ENCODE results near the gene AIPL1.

Gene AIPL1

GRCh38 chr17:6415616-6416015 is 19.3 kb downstream of the AIPL1 start:
- DNase-seq (ENCODE audit: low spot score), result no peak

DNA sequence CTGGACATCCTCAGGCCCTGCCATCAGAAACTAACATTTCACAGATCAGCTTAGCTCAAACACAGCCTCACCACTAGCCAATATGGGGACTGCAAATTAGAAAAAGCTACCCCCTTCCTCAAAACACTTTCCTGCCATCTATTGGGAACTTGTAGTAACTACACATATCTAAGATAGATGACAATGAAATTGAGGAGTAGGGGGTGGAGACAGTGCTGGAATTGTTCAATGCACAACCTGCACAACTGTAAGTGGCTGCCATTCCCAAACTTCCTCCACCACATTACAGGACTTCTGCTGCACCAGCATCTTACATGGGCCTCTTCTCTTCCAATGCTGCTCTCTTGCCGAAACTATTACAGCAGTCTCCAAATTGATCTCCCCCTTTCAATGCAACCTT is 21.9 kb downstream of the AIPL1 start:
- no peak for DNase-seq (ENCODE audit: low spot score)

DNA sequence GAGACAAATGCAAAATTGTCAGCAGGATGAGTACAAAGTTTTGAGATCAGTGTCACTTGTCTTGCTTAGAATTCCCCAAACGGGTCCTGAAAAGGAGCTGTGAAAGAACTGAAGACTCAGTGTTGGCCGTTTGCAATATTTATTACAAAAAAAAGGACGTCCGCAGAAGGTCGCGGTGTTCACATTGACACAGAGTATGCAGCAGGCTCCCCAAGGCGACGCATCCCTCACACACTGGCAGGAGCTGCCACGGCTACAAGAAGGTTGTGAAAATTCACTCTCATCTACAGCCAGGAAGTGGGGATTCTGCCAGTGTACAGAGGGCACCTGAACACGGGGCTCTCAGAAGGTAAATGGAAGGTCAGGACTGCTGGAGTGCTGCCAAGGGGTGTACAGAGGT is 26.2 kb downstream of the AIPL1 start:
- DNase-seq (ENCODE audit: low spot score), result no peak

- no peak for DNase-seq (ENCODE audit: low spot score)
Measured at GRCh38 chr17:6408276-6408675, 26.6 kb downstream of the AIPL1 start.

DNA sequence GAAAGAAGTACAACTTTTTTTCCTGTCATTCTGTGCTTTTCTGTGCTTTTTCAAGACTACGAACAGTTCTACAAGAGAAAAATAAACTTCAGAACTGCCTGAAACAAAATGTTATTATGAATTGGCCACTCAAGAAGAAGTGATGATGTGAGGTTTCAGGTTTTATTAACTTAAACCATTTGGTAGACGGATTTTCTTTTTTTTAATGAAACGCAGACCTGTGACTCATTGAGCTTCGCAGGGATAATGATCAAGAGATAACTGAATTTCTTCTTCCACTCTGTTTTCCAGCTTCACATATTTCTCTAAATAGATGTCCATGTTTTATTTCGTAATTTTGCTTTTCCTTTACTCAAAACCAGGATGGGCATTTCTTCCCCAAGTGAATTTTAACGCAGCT is 32.7 kb downstream of the AIPL1 start:
- no peak for DNase-seq (ENCODE audit: low spot score)

- DNase-seq (ENCODE audit: low spot score), result no peak
Measured at GRCh38 chr17:6398955-6399354, 36.0 kb downstream of the AIPL1 start.

- DNase-seq (ENCODE audit: low spot score), result no peak
Measured at GRCh38 chr17:6394055-6394606, 40.8 kb downstream of the AIPL1 start.

GRCh38 chr17:6393351-6393952 is 41.5 kb downstream of the AIPL1 start:
- DNase-seq (ENCODE audit: low spot score), result no peak

DNA sequence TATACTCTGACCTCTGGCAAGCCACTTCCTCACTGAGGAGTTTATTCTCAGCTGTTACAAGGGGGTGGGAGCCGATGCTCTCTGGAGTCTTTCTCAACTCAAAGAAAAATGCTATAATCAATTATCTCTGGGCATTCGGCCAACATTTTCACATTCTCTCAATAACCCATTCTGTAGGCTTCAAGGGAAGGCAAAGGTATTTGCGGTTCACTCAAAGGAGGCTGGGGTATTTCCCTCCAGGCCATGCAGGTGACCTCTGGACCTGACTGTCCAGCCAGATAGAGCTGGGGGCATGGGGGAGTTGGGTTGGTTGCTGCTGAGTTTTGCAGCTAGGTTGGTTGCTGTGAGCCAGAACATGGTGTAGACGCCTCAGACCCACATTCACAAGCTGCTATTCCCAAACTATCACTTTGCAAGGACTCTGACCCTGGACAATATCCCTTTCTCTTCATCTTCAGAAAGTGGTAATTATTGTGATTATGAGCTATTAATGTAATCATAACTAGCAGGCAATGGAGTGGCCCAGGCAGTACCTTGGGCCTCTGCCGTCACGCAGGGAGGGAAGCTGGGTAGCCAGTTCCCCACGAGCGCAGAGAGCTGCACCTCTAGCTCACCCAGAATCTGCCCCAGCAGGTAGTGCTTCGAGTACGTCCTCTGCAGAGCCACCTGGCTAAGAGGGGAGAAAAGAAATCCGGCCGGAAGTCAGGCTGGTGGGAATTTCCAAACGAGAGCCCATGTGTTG is 42.1 kb downstream of the AIPL1 start:
- DNase-seq (ENCODE audit: low spot score), result no peak

- DNase-seq (ENCODE audit: low spot score), result no peak
Measured at GRCh38 chr17:6388416-6388815, 46.5 kb downstream of the AIPL1 start.

GRCh38 chr17:6387858-6388257 is 47.1 kb downstream of the AIPL1 start:
- no peak for DNase-seq (ENCODE audit: low spot score)

DNA sequence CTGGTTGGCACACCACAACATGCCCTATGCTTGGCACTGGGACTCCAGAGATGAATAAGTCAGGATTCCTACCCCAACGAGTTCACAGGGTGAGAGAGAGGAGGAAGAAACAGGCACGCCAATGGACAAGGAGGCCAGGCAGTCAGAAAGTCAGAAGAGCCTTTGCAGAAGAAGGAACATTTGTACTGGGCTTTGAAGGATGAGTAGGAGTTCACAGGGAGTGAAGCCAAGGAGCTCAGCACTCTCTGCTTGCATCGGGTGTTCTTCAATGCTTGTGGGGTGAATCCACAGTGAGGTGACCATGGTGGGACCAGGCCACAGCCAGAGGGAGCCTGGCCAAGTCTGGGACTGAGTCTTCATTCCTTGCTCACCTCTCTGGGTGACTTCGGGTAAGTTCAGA is 47.5 kb downstream of the AIPL1 start:
- no peak for DNase-seq (ENCODE audit: low spot score)

GRCh38 chr17:6386041-6386630 is 48.8 kb downstream of the AIPL1 start:
- DNase-seq (ENCODE audit: low spot score), result no peak

DNA sequence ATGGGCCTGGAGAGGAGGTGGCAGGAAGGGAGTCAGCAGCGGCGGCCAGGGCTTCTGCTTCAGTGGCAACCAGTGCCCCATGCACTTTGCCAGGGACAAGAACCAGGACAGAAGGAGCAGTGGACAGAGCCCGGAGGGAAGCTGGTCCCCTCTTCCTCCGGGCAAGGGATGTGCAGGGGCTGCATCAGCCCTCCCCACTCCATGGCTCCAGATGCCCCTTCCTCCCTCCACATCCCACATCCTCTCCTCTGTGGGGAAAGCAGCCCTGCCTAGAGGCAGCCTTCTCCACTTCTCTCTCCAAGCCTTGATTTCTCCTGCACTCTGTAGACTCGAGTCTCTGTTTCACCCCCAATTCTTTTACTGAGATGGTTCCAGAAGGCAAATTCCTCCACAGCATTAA is 50.4 kb downstream of the AIPL1 start:
- DNase-seq (ENCODE audit: low spot score), result no peak

- no peak for DNase-seq (ENCODE audit: low spot score)
Measured at GRCh38 chr17:6381526-6382465, 53.1 kb downstream of the AIPL1 start.

- no peak for DNase-seq (ENCODE audit: low spot score)
Measured at GRCh38 chr17:6380915-6381438, 53.9 kb downstream of the AIPL1 start.

DNA sequence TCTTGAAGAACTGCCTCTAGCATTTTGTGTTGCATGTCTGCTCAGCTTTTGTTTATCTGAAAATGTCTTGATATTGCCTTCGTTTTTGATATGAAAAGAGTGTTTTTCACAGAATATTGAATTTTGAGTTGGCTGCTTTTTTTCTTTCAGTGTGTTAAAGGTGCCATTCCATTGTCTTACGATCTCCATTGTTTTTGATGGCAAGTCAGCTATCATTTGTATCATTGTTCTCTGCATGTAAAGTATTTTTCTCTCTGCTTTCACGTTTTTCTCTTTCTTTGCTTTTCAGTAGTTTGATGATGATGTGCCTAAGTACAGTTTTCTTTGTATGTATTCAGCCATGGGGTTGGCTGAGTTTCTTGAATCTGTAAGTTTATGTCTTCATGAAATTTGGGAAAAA is 57.0 kb downstream of the AIPL1 start:
- no peak for DNase-seq (ENCODE audit: low spot score)

DNA sequence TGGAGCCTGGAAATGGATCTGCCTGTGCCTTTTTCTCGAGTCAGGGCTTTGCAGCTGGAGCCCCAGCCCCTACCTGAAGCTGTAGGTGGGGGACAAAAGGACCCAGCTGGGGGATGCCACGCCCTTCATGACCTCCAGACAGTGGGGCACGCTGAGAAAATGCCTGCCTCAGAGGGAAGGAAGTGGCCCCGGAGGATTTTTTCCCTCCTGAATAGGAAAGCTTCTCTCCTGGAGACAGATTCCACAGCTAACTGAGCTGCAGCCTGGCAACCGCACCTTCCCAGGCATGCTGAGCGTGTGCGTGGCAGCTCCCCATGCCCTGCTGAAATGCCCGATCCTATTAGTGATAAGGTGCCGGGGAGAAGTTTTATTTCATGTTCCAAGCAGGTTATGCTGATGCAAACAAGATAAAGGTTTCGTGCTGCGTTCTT is 58.0 kb downstream of the AIPL1 start:
- no peak for DNase-seq (ENCODE audit: low spot score)

GRCh38 chr17:6374761-6375312 is 60.1 kb downstream of the AIPL1 start:
- no peak for DNase-seq (ENCODE audit: low spot score)

GRCh38 chr17:6374271-6374691 is 60.6 kb downstream of the AIPL1 start:
- DNase-seq (ENCODE audit: low spot score), result no peak
